GM11168 (cell line): ENCODE measurements around the gene FHOD3.

ENCODE experiments used
- in situ Hi-C: fragments of 300-500 bp; cut with MboI; formaldehyde crosslinking; loops from one replicate; pipeline ENCODE4 v1.12.0; 2022; ENCODE audit warnings: low sequenced_read_pairs; ENCODE audit not compliant: unreplicated experiment

FHOD3 gene

GRCh38 chr18:36560187-36560586, 262.7 kb downstream of the FHOD3 start:
- in situ Hi-C loops = loop anchor here (25.0 kb wide), 1 partner anchor 448 kb away; no protein-coding TSS in a partner anchor

GRCh38 chr18:36561046-36561445, 263.5 kb downstream of the FHOD3 start:
- in situ Hi-C loops = loop anchor here (25.0 kb wide), 1 partner anchor 449 kb away; no protein-coding TSS in a partner anchor

- in situ Hi-C loops = loop anchor here (25.0 kb wide), 1 partner anchor 453 kb away; no protein-coding TSS in a partner anchor
Observed at GRCh38 chr18:36564841-36565240, 267.3 kb downstream of the FHOD3 start.

- in situ Hi-C loops = loop anchor here (25.0 kb wide), 1 partner anchor 455 kb away; no protein-coding TSS in a partner anchor
Observed at GRCh38 chr18:36567800-36568199, 270.3 kb downstream of the FHOD3 start.

GRCh38 chr18:36568487-36568886, 271.0 kb downstream of the FHOD3 start:
- in situ Hi-C loops = loop anchor here (25.0 kb wide), 1 partner anchor 456 kb away; no protein-coding TSS in a partner anchor

- in situ Hi-C loops = loop anchor here (25.0 kb wide), 1 partner anchor 460 kb away; no protein-coding TSS in a partner anchor
Observed at GRCh38 chr18:36572135-36572856, 274.8 kb downstream of the FHOD3 start.

- in situ Hi-C loops = no loop called here
Observed at GRCh38 chr18:36576339-36576738, 278.8 kb downstream of the FHOD3 start.

- in situ Hi-C loops = no loop called here
Observed at GRCh38 chr18:36578871-36579710, 281.6 kb downstream of the FHOD3 start.

GRCh38 chr18:36580266-36580665, 282.8 kb downstream of the FHOD3 start:
- in situ Hi-C loops = no loop called here

GRCh38 chr18:36580874-36581750, 283.6 kb downstream of the FHOD3 start:
- in situ Hi-C loops = no loop called here

- in situ Hi-C loops = no loop called here
Observed at GRCh38 chr18:36582988-36583745, 285.7 kb downstream of the FHOD3 start.

GRCh38 chr18:36589857-36590543, 292.5 kb downstream of the FHOD3 start:
- in situ Hi-C loops = no loop called here

- in situ Hi-C loops = no loop called here
Observed at GRCh38 chr18:36590621-36591580, 293.4 kb downstream of the FHOD3 start.

- in situ Hi-C loops = no loop called here
Observed at GRCh38 chr18:36592282-36592681, 294.8 kb downstream of the FHOD3 start.

- in situ Hi-C loops = no loop called here
Observed at GRCh38 chr18:36593001-36593400, 295.5 kb downstream of the FHOD3 start.

GRCh38 chr18:36593641-36594040, 296.1 kb downstream of the FHOD3 start:
- in situ Hi-C loops = no loop called here

GRCh38 chr18:36594621-36595020, 297.1 kb downstream of the FHOD3 start:
- in situ Hi-C loops = no loop called here
